NCI-H748 treated with DMSO at 0.1 percent for 48 hours (cell line): ENCODE measurements around the gene UGT1A3.

Experiments
- DNase-seq: peaks from one replicate; lab custom pipeline; 2025; lab: John Stamatoyannopoulos, UW

UGT1A3 gene

GRCh38 chr2:233795735-233796171, 66.9 kb downstream of the UGT1A3 start:
- DNase-seq, result no peak

- no peak for DNase-seq
Measured at GRCh38 chr2:233796254-233796653, 67.4 kb downstream of the UGT1A3 start.

GRCh38 chr2:233798335-233799086, 69.7 kb downstream of the UGT1A3 start:
- no peak for DNase-seq

GRCh38 chr2:233799087-233799665, 70.3 kb downstream of the UGT1A3 start:
- no peak for DNase-seq

- no peak for DNase-seq
Measured at GRCh38 chr2:233799716-233800115, 70.9 kb downstream of the UGT1A3 start.

GRCh38 chr2:233800208-233800607, 71.4 kb downstream of the UGT1A3 start:
- no peak for DNase-seq

- DNase-seq, result no peak
Measured at GRCh38 chr2:233801357-233802131, 72.7 kb downstream of the UGT1A3 start.

- DNase-seq, result no peak
Measured at GRCh38 chr2:233802132-233802815, 73.4 kb downstream of the UGT1A3 start.

GRCh38 chr2:233803292-233803911, 74.6 kb downstream of the UGT1A3 start:
- DNase-seq, result no peak

- no peak for DNase-seq
Measured at GRCh38 chr2:233803994-233804393, 75.2 kb downstream of the UGT1A3 start.

GRCh38 chr2:233807215-233807865, 78.5 kb downstream of the UGT1A3 start:
- no peak for DNase-seq

- no peak for DNase-seq
Measured at GRCh38 chr2:233807966-233808935, 79.4 kb downstream of the UGT1A3 start.

GRCh38 chr2:233810385-233810784, 81.5 kb downstream of the UGT1A3 start:
- DNase-seq, result no peak

GRCh38 chr2:233811087-233811486, 82.2 kb downstream of the UGT1A3 start:
- DNase-seq, result no peak

- no peak for DNase-seq
Measured at GRCh38 chr2:233811732-233812131, 82.9 kb downstream of the UGT1A3 start.

- no peak for DNase-seq
Measured at GRCh38 chr2:233813236-233814055, 84.6 kb downstream of the UGT1A3 start.

- DNase-seq, result no peak
Measured at GRCh38 chr2:233814056-233814835, 85.4 kb downstream of the UGT1A3 start.

GRCh38 chr2:233815861-233816260, 87.0 kb downstream of the UGT1A3 start:
- DNase-seq, result no peak
